GM06990 (cell line): Measurements from ENCODE around the gene PMEPA1.

ENCODE experiments used
- DNase-seq: peaks from one replicate; pipeline ENCODE4 v3.0.0-alpha.2; 2011; ENCODE audit not compliant: insufficient read length; ENCODE audit errors: extremely low read depth
- H3K27me3 ChIP-seq: replicated peaks from 2 replicates; pipeline ENCODE4 v1.6.0; 2011; ENCODE audit warnings: low read length; ENCODE audit not compliant: control insufficient read depth, insufficient read depth
- H3K36me3 ChIP-seq: 2 replicates; pipeline ENCODE4 v1.5.1; 2011; ENCODE audit warnings: low read length; ENCODE audit not compliant: control insufficient read depth, insufficient read depth
- H3K4me3 ChIP-seq: replicated peaks from 2 replicates; pipeline ENCODE4 v1.5.1; 2011; ENCODE audit warnings: low read depth, mild to moderate bottlenecking, control low read depth, low read length
- CTCF ChIP-seq: IDR thresholded peaks from 2 replicates; pipeline ENCODE4 v1.5.1; 2011; ENCODE audit warnings: low read length, control low read depth, mild to moderate bottlenecking, inconsistent platforms; ENCODE audit not compliant: insufficient read depth, poor library complexity, severe bottlenecking

PMEPA1 gene

GRCh38 chr20:57619051-57619831 lies 90.6 kb downstream of the PMEPA1 start:
- Histone ChIP-seq H3K27me3 (no peaks in the 10 kb centered on the region; the same call in none of the 2 replicates), H3K4me3 (peak overlapping the region; percentile 57), H3K36me3 (peaks cover 2% of the 10 kb centered on the region)
- no peak for TF ChIP-seq CTCF
- peak; percentile 87 for DNase-seq

- DNase-seq, result no peak
- TF ChIP-seq CTCF, result no peak
- Histone ChIP-seq H3K36me3 (peaks cover 2% of the 10 kb centered on the region), H3K4me3 (peak overlapping the region; percentile 57), H3K27me3 (no peaks in the 10 kb centered on the region; the same call in none of the 2 replicates)
Observed at GRCh38 chr20:57618764-57619050, 91.1 kb downstream of the PMEPA1 start.

- no peak for TF ChIP-seq CTCF
- no peaks in the 10 kb centered on the region; the same call in none of the 2 replicates for H3K27me3 ChIP-seq
- peaks cover 2% of the 10 kb centered on the region for H3K36me3 ChIP-seq
- DNase-seq, result no peak
- peak overlapping the region; percentile 57 for H3K4me3 ChIP-seq
Observed at GRCh38 chr20:57618091-57618763, 91.6 kb downstream of the PMEPA1 start.

GRCh38 chr20:57617079-57617795 lies 92.6 kb downstream of the PMEPA1 start:
- peaks cover 2% of the 10 kb centered on the region for H3K36me3 ChIP-seq
- no peak for DNase-seq
- H3K4me3 ChIP-seq, result no peak overlapping the region
- no peaks in the 10 kb centered on the region; the same call in 1 of the 2 replicates for H3K27me3 ChIP-seq
- TF ChIP-seq CTCF, result no peak

- Histone ChIP-seq H3K4me3 (no peak overlapping the region), H3K27me3 (no peaks in the 10 kb centered on the region), H3K36me3 (peaks cover 2% of the 10 kb centered on the region)
- DNase-seq, result no peak
- no peak for TF ChIP-seq CTCF
Observed at GRCh38 chr20:57616143-57616951, 93.5 kb downstream of the PMEPA1 start.
